ENCODE measurements around the gene ABCA6. TPM values are rescaled to one million over a fixed set of nuclear protein-coding genes. Genes with fewer than 3 reads are reported as not detected.

Gene ABCA6
- polyA plus RNA-seq, 1 donor (not counting 4 experiments of a cell fraction or from before 2014, with no cell fraction given): 0.14 TPM

GRCh38 chr17:69064001-69064400, 77.7 kb downstream of the ABCA6 start:
- dilution Hi-C loops (cut with MboI; ENCODE audit: extremely low pct_ligation_motif_present, low sequenced_read_pairs): no loop called here
- FAIRE-seq (no peak), DNase-seq (ENCODE audit: low read depth, low spot score) (no peak)
- no peak overlapping the region for H3K27ac ChIP-seq (ENCODE audit: control insufficient read depth, insufficient read depth, low read length)
- H3K36me3 ChIP-seq (ENCODE audit: control insufficient read depth in 2 of 2, extremely low read depth in 1 of 2, insufficient read depth in 2 of 2, low read length in 2 of 2): no peaks in the 10 kb centered on the region
- H3K4me3 ChIP-seq (ENCODE audit: control insufficient read depth in 2 of 3, extremely low read depth in 1 of 3, insufficient read depth in 2 of 3, low read depth in 1 of 3, low read length in 3 of 3): no peak overlapping the region
- H3K4me1 ChIP-seq (ENCODE audit: control insufficient read depth, extremely low read depth, insufficient read depth, low read length): no peaks in the 10 kb centered on the region
- TF ChIP-seq CTCF (optimal IDR thresholded peaks at IDR 0.05 in 1 of 3, IDR thresholded peaks at IDR 0.05 in 1 of 3, conservative IDR thresholded peaks at IDR 0.05 in 1 of 3; ENCODE audit: extremely low read depth in 1 of 3, insufficient read depth in 2 of 3, low read length in 3 of 3): no peak
- TF ChIP-seq EZH2 (IDR thresholded peaks at IDR 0.05; ENCODE audit: low read length): no peak
- H3K9me3 ChIP-seq (ENCODE audit: control insufficient read depth, low read depth, low read length): no peaks in the 10 kb centered on the region
- H3K9me1 ChIP-seq (ENCODE audit: control insufficient read depth, extremely low read depth, insufficient read depth, low read length): no peaks in the 10 kb centered on the region
- H2AFZ ChIP-seq (ENCODE audit: control insufficient read depth, low read length): no peak overlapping the region
- H4K20me1 ChIP-seq (ENCODE audit: control insufficient read depth, extremely low read depth, insufficient read depth, low read length): no peaks in the 10 kb centered on the region
- H3K27me3 ChIP-seq (ENCODE audit: control insufficient read depth, extremely low read depth, insufficient read depth, low read length): no peaks in the 10 kb centered on the region
- H3K79me2 ChIP-seq (ENCODE audit: control insufficient read depth, insufficient read depth, low read length): no peaks in the 10 kb centered on the region
- H3K4me2 ChIP-seq (ENCODE audit: control insufficient read depth, extremely low read depth, insufficient read depth, low read depth, low read length): no peak overlapping the region
- H3K9ac ChIP-seq (ENCODE audit: control insufficient read depth, extremely low read depth, insufficient read depth, low read length): no peak overlapping the region

- Histone ChIP-seq H3K36me3 (ENCODE audit: control insufficient read depth in 2 of 2, extremely low read depth in 1 of 2, insufficient read depth in 2 of 2, low read length in 2 of 2) (no peaks in the 10 kb centered on the region), H3K4me1 (ENCODE audit: control insufficient read depth, extremely low read depth, insufficient read depth, low read length) (no peaks in the 10 kb centered on the region), H4K20me1 (ENCODE audit: control insufficient read depth, extremely low read depth, insufficient read depth, low read length) (no peaks in the 10 kb centered on the region), H3K27me3 (ENCODE audit: control insufficient read depth, extremely low read depth, insufficient read depth, low read length) (no peaks in the 10 kb centered on the region), H3K9me3 (ENCODE audit: control insufficient read depth, low read depth, low read length) (no peaks in the 10 kb centered on the region), H3K79me2 (ENCODE audit: control insufficient read depth, insufficient read depth, low read length) (no peaks in the 10 kb centered on the region), H3K9me1 (ENCODE audit: control insufficient read depth, extremely low read depth, insufficient read depth, low read length) (no peaks in the 10 kb centered on the region), H3K4me2 (ENCODE audit: control insufficient read depth, extremely low read depth, insufficient read depth, low read depth, low read length) (no peak overlapping the region), H3K27ac (ENCODE audit: control insufficient read depth, insufficient read depth, low read length) (no peak overlapping the region), H3K9ac (ENCODE audit: control insufficient read depth, extremely low read depth, insufficient read depth, low read length) (no peak overlapping the region), H2AFZ (ENCODE audit: control insufficient read depth, low read length) (no peak overlapping the region), H3K4me3 (ENCODE audit: control insufficient read depth in 2 of 3, extremely low read depth in 1 of 3, insufficient read depth in 2 of 3, low read depth in 1 of 3, low read length in 3 of 3) (no peak overlapping the region)
- FAIRE-seq (no peak), DNase-seq (ENCODE audit: low read depth, low spot score) (no peak)
- dilution Hi-C loops (cut with MboI; ENCODE audit: extremely low pct_ligation_motif_present, low sequenced_read_pairs): no loop called here
- no peak for TF ChIP-seq EZH2 (IDR thresholded peaks at IDR 0.05; ENCODE audit: low read length)
- TF ChIP-seq CTCF (optimal IDR thresholded peaks at IDR 0.05 in 1 of 3, IDR thresholded peaks at IDR 0.05 in 1 of 3, conservative IDR thresholded peaks at IDR 0.05 in 1 of 3; ENCODE audit: extremely low read depth in 1 of 3, insufficient read depth in 2 of 3, low read length in 3 of 3): no peak
These were observed 78.7 kb downstream of the ABCA6 start for GRCh38 chr17:69062860-69063581.

Data from keratinocyte (primary cell).